Mesangial cell (primary cell): ENCODE data around the gene GALNT2. TPM values are rescaled to one million over a fixed set of nuclear protein-coding genes. Genes with fewer than 3 reads are reported as not detected.

Experiments used
- total RNA-seq: library from RNA; depleted of rRNA; stranded (reverse); fragments of >200 nt; gene quantifications from 2 replicates; pipeline ENCODE4 v1.2.3, GENCODE V29; 2015

GALNT2 gene
- 93.5 and 106 TPM in 2 replicates for total RNA-seq

GRCh38 chr1:230066466-230067404 is at the start of gene GALNT2:
Gene GALNT2, plus strand, starts transcription at chr1:230067238. Its CDS starts 43 bp downstream, at chr1:230067281.

